Mucosa of rectum (tissue), 2 donors: Measurements from ENCODE around the gene RYR2.

Source experiments
- H3K27ac ChIP-seq, 2 donors: one replicate each; pipeline ENCODE4 v1.7.0; 2013; ENCODE audit warnings: inconsistent platforms in 2 of 2, low read depth in 2 of 2, low read length in 2 of 2
- H3K27me3 ChIP-seq, 2 donors: one replicate each; pipeline ENCODE4 v1.7.0; 2013; ENCODE audit warnings: low read length in 2 of 2; ENCODE audit not compliant: control insufficient read depth in 2 of 2, insufficient read depth in 2 of 2
- H3K36me3 ChIP-seq, 2 donors: one replicate each; pipeline ENCODE4 v1.7.0; 2013; ENCODE audit warnings: low read length in 2 of 2; ENCODE audit not compliant: control insufficient read depth in 2 of 2, insufficient read depth in 2 of 2
- H3K4me1 ChIP-seq, 2 donors: one replicate each; pipeline ENCODE4 v1.7.0; 2013; ENCODE audit warnings: low read length in 2 of 2, mild to moderate bottlenecking in 1 of 2; ENCODE audit not compliant: control insufficient read depth in 2 of 2, insufficient read depth in 2 of 2
- H3K4me3 ChIP-seq, 2 donors: one replicate each; pipeline ENCODE4 v1.7.0; 2013; ENCODE audit warnings: low read length in 2 of 2
- H3K9ac ChIP-seq, 2 donors: one replicate each; pipeline ENCODE4 v1.7.0; 2013; ENCODE audit warnings: low read length in 2 of 2, low read depth in 1 of 2, mild to moderate bottlenecking in 1 of 2
- H3K9me3 ChIP-seq, 2 donors: one replicate each; pipeline ENCODE4 v1.7.0; 2013; ENCODE audit warnings: low read length in 2 of 2; ENCODE audit not compliant: control insufficient read depth in 2 of 2
- donor health status: healthy.
- donor health status: Normal muscosa, but diverticular disease.

Gene RYR2

GRCh38 chr1:237759377-237759776 is 717.4 kb downstream of the RYR2 start:
- Histone ChIP-seq H3K9ac (no peak overlapping the region), H3K4me3 (no peak overlapping the region), H3K4me1 (no peaks in the 10 kb centered on the region), H3K27me3 (no peaks in the 10 kb centered on the region), H3K36me3 (no peaks in the 10 kb centered on the region), H3K9me3 (no peaks in the 10 kb centered on the region), H3K27ac (no peak overlapping the region)

GRCh38 chr1:237760951-237761350 is 719.0 kb downstream of the RYR2 start:
- Histone ChIP-seq H3K36me3 (no peaks in the 10 kb centered on the region), H3K9me3 (no peaks in the 10 kb centered on the region), H3K27ac (no peak overlapping the region), H3K4me3 (no peak overlapping the region), H3K9ac (no peak overlapping the region), H3K27me3 (no peaks in the 10 kb centered on the region), H3K4me1 (no peaks in the 10 kb centered on the region)

- Histone ChIP-seq H3K9ac (no peak overlapping the region), H3K4me3 (no peak overlapping the region), H3K9me3 (no peaks in the 10 kb centered on the region), H3K27ac (no peak overlapping the region), H3K36me3 (no peaks in the 10 kb centered on the region), H3K4me1 (no peaks in the 10 kb centered on the region), H3K27me3 (no peaks in the 10 kb centered on the region)
Observed at GRCh38 chr1:237763137-237763536, 721.2 kb downstream of the RYR2 start.

GRCh38 chr1:237763751-237764150 is 721.8 kb downstream of the RYR2 start:
- Histone ChIP-seq H3K27ac (no peak overlapping the region), H3K36me3 (no peaks in the 10 kb centered on the region), H3K9ac (no peak overlapping the region), H3K9me3 (no peaks in the 10 kb centered on the region), H3K4me1 (no peaks in the 10 kb centered on the region), H3K27me3 (no peaks in the 10 kb centered on the region), H3K4me3 (no peak overlapping the region)

DNA sequence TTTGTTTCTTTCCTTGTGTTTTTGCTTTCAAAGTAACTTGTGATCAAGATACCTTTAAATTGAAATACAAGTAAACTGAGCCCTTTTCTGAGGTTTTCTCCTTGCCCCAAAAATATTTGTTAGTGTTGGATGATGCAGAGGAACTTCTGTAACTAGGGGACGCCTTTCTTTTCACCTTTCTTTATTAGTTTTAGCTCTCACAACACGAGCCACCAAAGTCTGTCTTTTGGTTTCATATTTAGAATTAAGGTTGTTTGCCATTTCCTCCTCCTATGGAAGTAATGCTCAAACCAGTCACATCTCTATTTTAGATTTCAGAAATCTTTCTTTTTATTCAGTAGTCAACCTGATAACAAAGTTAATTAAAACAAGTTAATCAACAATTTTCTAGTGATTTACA is 727.9 kb downstream of the RYR2 start:
- Histone ChIP-seq H3K4me3 (no peak overlapping the region), H3K27ac (no peak overlapping the region), H3K4me1 (no peaks in the 10 kb centered on the region), H3K9ac (no peak overlapping the region), H3K9me3 (no peaks in the 10 kb centered on the region), H3K27me3 (no peaks in the 10 kb centered on the region), H3K36me3 (no peaks in the 10 kb centered on the region)

- Histone ChIP-seq H3K27ac (no peak overlapping the region), H3K27me3 (no peaks in the 10 kb centered on the region), H3K9me3 (no peaks in the 10 kb centered on the region), H3K4me1 (no peaks in the 10 kb centered on the region), H3K9ac (no peak overlapping the region), H3K36me3 (no peaks in the 10 kb centered on the region), H3K4me3 (no peak overlapping the region)
Observed at GRCh38 chr1:237772009-237772408, 730.0 kb downstream of the RYR2 start.

- H3K9ac ChIP-seq: no peak overlapping the region
- no peak overlapping the region for H3K27ac ChIP-seq
- no peaks in the 10 kb centered on the region for H3K36me3 ChIP-seq
- no peaks in the 10 kb centered on the region for H3K27me3 ChIP-seq
- H3K4me3 ChIP-seq: no peak overlapping the region
- no peaks in the 10 kb centered on the region for H3K9me3 ChIP-seq
- H3K4me1 ChIP-seq: no peaks in the 10 kb centered on the region
Observed at GRCh38 chr1:237774246-237774645, 732.3 kb downstream of the RYR2 start.

DNA sequence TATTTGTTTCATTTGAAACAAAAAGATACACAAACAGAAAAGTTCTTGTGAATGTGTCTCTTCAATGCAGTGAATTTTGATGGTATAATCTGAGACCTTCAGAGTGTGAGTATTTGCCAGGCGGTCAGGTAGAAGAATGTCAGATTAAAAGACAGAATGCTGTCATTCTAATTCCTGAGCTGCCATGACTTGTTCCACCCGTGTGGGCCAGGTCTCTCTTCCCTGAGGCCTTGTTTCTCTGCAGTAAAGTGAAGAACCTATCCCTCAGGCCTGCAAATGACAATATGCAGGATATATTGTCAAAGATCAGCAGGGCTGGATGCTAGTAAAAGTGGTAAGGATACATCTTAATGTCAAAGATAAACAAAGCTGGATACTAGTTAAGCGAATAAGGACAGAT is 737.4 kb downstream of the RYR2 start:
- H3K27ac ChIP-seq: no peak overlapping the region
- H3K9ac ChIP-seq: no peak overlapping the region
- no peaks in the 10 kb centered on the region for H3K4me1 ChIP-seq

DNA sequence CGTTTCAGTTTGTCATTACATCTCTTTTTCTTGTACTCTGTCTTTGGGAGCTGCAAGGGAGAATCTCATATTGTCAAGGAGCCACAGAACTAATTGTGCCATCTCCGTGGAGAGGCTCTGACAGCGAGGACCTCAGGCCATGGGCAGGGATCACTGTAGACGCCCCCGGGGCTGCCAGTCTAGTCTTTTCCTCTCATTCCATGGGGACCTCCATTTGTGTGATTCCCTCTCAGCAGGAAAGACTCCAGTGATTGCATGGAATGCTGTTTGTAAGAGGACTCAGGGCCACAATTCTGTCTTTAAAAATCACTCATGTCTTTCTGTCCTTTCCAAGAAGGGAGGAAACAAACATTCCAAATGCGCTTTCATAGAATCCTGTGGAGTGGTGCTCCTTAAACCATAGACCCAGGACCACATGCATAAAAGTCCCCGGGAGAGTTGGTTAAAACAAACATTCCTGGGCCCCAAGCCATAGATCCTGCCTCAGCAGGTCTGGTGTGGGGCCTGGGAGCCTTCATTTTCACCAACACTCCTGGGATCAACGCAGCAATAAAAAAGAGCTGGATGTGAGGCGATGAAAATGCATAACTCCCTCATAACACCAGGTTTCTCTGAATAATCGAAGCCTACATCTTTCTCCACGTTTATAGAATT is 744.2 kb downstream of the RYR2 start:
- Histone ChIP-seq H3K36me3 (no peaks in the 10 kb centered on the region), H3K27me3 (no peaks in the 10 kb centered on the region), H3K4me3 (no peak overlapping the region), H3K9ac (no peak overlapping the region), H3K9me3 (no peaks in the 10 kb centered on the region), H3K27ac (no peak overlapping the region), H3K4me1 (peaks cover 0 to 7% of the 10 kb centered on the region in 2 donors)

More for the DNA sequence above, 737.4 kb downstream of the RYR2 start:
- no peaks in the 10 kb centered on the region for H3K9me3 ChIP-seq
- no peaks in the 10 kb centered on the region for H3K36me3 ChIP-seq
- no peak overlapping the region for H3K4me3 ChIP-seq
- H3K27me3 ChIP-seq: no peaks in the 10 kb centered on the region

DNA sequence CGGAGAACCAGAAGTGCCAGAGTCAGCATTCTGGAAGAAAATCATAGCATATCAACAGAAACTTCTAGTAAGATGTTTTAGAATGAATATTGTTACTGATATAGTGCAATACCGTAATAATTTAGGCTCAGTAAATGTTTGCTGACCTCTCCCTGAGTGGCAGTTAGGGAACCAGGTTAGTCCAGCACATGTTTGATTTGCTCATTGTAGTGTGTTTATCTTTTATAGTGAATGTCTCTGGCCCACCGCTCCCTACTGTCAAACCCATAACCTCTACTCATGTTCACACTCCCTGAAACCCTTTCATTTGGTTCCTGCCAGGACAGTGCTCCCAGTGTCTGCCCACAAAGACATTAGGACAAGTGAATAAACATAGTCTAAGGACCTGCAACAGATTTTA is 746.1 kb downstream of the RYR2 start:
- H3K36me3 ChIP-seq: no peaks in the 10 kb centered on the region

GRCh38 chr1:237789619-237790018 is 747.6 kb downstream of the RYR2 start:
- Histone ChIP-seq H3K27ac (no peak overlapping the region), H3K9ac (no peak overlapping the region), H3K4me3 (no peak overlapping the region), H3K36me3 (no peaks in the 10 kb centered on the region), H3K9me3 (no peaks in the 10 kb centered on the region), H3K4me1 (peaks cover 0 to 7% of the 10 kb centered on the region in 2 donors), H3K27me3 (no peaks in the 10 kb centered on the region)

More for the DNA sequence above, 746.1 kb downstream of the RYR2 start:
- peaks cover 0 to 7% of the 10 kb centered on the region in 2 donors for H3K4me1 ChIP-seq
- H3K9me3 ChIP-seq: no peaks in the 10 kb centered on the region
- H3K9ac ChIP-seq: no peak overlapping the region
- no peak overlapping the region for H3K27ac ChIP-seq
- H3K27me3 ChIP-seq: no peaks in the 10 kb centered on the region
- H3K4me3 ChIP-seq: no peak overlapping the region
